ENCODE measurements around the gene UBTF. TPM values are rescaled to one million over a fixed set of nuclear protein-coding genes. Genes with fewer than 3 reads are reported as not detected.

UBTF gene
- total RNA-seq, 1 donor from 2014 or later = 53.5 TPM

GRCh38 chr17:44164476-44164875 is 55.0 kb downstream of the UBTF start:
- H3K27me3 ChIP-seq = no peaks in the 10 kb centered on the region
- TF ChIP-seq POLR2AphosphoS5 (IDR thresholded peaks at IDR 0.05; ENCODE audit: insufficient read depth in 1 of 2, low read depth in 1 of 2) (no peak), CTCF (IDR thresholded peaks at IDR 0.05) (no peak), POLR2A (IDR thresholded peaks at IDR 0.05) (no peak)
- intact Hi-C loops (cut with DNase I) = loop anchor here (10.0 kb wide), 1 partner anchor 220 kb away; the partner anchor contains the start of gene PPY

GRCh38 chr17:44159519-44160210 is 59.8 kb downstream of the UBTF start:
- no peak overlapping the region for H3K4me3 ChIP-seq
- no peaks in the 10 kb centered on the region for H3K9me3 ChIP-seq
- H3K27me3 ChIP-seq = no peaks in the 10 kb centered on the region
- H3K36me3 ChIP-seq = no peaks in the 10 kb centered on the region
- TF ChIP-seq POLR2AphosphoS5 (IDR thresholded peaks at IDR 0.05; ENCODE audit: insufficient read depth in 1 of 2, low read depth in 1 of 2) (no peak), POLR2A (IDR thresholded peaks at IDR 0.05) (no peak), CTCF (IDR thresholded peaks at IDR 0.05) (no peak)
- H3K27ac ChIP-seq = no peak overlapping the region
- intact Hi-C loops (cut with DNase I) = loop anchor here (10.0 kb wide), 1 partner anchor 215 kb away; the partner anchor contains the start of gene PPY
- DNase-seq (ENCODE audit: extremely low spot score in 2 of 2) = no peak
- no peaks in the 10 kb centered on the region for H3K4me1 ChIP-seq

More at GRCh38 chr17:44164476-44164875, 55.0 kb downstream of the UBTF start:
- no peak overlapping the region for H3K4me3 ChIP-seq
- no peak overlapping the region for H3K27ac ChIP-seq
- DNase-seq (ENCODE audit: extremely low spot score in 2 of 2) = no peak
- no peaks in the 10 kb centered on the region for H3K36me3 ChIP-seq
- H3K4me1 ChIP-seq = no peaks in the 10 kb centered on the region
- H3K9me3 ChIP-seq = no peaks in the 10 kb centered on the region

GRCh38 chr17:44155488-44155887 is 64.0 kb downstream of the UBTF start:
- intact Hi-C loops (cut with DNase I) = no loop called here
- Histone ChIP-seq H3K27me3 (no peaks in the 10 kb centered on the region), H3K27ac (no peak overlapping the region)

More at GRCh38 chr17:44155488-44155887, 64.0 kb downstream of the UBTF start:
- no peaks in the 10 kb centered on the region for H3K4me1 ChIP-seq
- no peak for DNase-seq (ENCODE audit: extremely low spot score in 2 of 2)
- H3K4me3 ChIP-seq = no peak overlapping the region
- no peaks in the 10 kb centered on the region for H3K36me3 ChIP-seq
- no peak for TF ChIP-seq POLR2A (IDR thresholded peaks at IDR 0.05)
- no peak for TF ChIP-seq POLR2AphosphoS5 (IDR thresholded peaks at IDR 0.05; ENCODE audit: insufficient read depth in 1 of 2, low read depth in 1 of 2)
- no peak for TF ChIP-seq CTCF (IDR thresholded peaks at IDR 0.05)
- no peaks in the 10 kb centered on the region for H3K9me3 ChIP-seq

Small RNAs within 50 kb of the gene (microRNA-seq; reads per million reads assigned to microRNA genes)
- gene MIR6782 (ENCODE audit: borderline number of aligned reads, borderline replicate concordance) = not detected

Small RNAs within 50 kb of the gene (small RNA-seq; reads per million reads assigned to genes)
- not detected for gene MIR6782

Other genes with a start within 250 kb of the UBTF start
- 4.9 TPM for gene NAGS, start 215.1 kb downstream of the UBTF start, total RNA-seq
- gene TMEM101, start 204.7 kb downstream of the UBTF start, total RNA-seq = 33.6 TPM
- gene LSM12, start 153.0 kb downstream of the UBTF start, total RNA-seq = 27.3 TPM
- gene G6PC3, start 148.9 kb downstream of the UBTF start, total RNA-seq = 44.0 TPM
- 86.9 TPM for gene HDAC5, start 96.0 kb downstream of the UBTF start, total RNA-seq
- 2.0 TPM for gene HROB, start 77.7 kb downstream of the UBTF start, total RNA-seq
- gene ASB16, start 49.0 kb downstream of the UBTF start, total RNA-seq = not detected
- 34.9 TPM for gene TMUB2, start 32.7 kb downstream of the UBTF start, total RNA-seq
- 27.3 TPM for gene ATXN7L3, start 19.8 kb downstream of the UBTF start, total RNA-seq
- not detected for gene SLC4A1, start 48.5 kb upstream of the UBTF start, total RNA-seq
- 2.0 TPM for gene RUNDC3A, start 88.9 kb upstream of the UBTF start, total RNA-seq
- 93.1 TPM for gene SLC25A39, start 105.1 kb upstream of the UBTF start, total RNA-seq
- 268 TPM for gene GRN, start 125.6 kb upstream of the UBTF start, total RNA-seq
- 4.2 TPM for gene FAM171A2, start 144.2 kb upstream of the UBTF start, total RNA-seq
- 2.0 TPM for gene ITGA2B, start 170.0 kb upstream of the UBTF start, total RNA-seq

All from vagina (tissue), 2 donors.